LNCAP (cell line): Measurements from ENCODE around the gene ZRANB2.

ENCODE experiments used
- CTCF ChIP-seq: fragments of 450-650 bp; IDR thresholded peaks from 2 replicates; pipeline ENCODE4 v1.5.1; 2017; ENCODE audit warnings: mild to moderate bottlenecking

The ZRANB2 gene

GRCh38 chr1:71046891-71047634, 33.8 kb downstream of the ZRANB2 start:
- no peak for TF ChIP-seq CTCF

GRCh38 chr1:71045463-71046028, 35.3 kb downstream of the ZRANB2 start:
- no peak for TF ChIP-seq CTCF

GRCh38 chr1:71044833-71045232, 36.0 kb downstream of the ZRANB2 start:
- no peak for TF ChIP-seq CTCF

GRCh38 chr1:71043065-71043464, 37.8 kb downstream of the ZRANB2 start:
- TF ChIP-seq CTCF: no peak

- no peak for TF ChIP-seq CTCF
Observed at GRCh38 chr1:71041806-71042205, 39.0 kb downstream of the ZRANB2 start.

GRCh38 chr1:71039661-71040262, 41.1 kb downstream of the ZRANB2 start:
- no peak for TF ChIP-seq CTCF

GRCh38 chr1:71038942-71039341, 41.9 kb downstream of the ZRANB2 start:
- TF ChIP-seq CTCF: no peak
